Panc1 (cell line): ENCODE data around the gene SBF2.
"Not testable (repeated sequence)": the region's sequence is repeated elsewhere in the genome, so short reads cannot be mapped to it uniquely, and the experiment has no call there.

ENCODE experiments used
- POLR2AphosphoS5 ChIP-seq: IDR thresholded peaks from 2 replicates; pipeline ENCODE4 v1.6.1; 2012; ENCODE audit warnings: mild to moderate bottlenecking, low read depth, low read length, moderate library complexity
- TF ChIP-seq, protein P1 (sequence below): fragments of 450-650 bp; IDR thresholded peaks from 2 replicates; pipeline ENCODE4 v1.5.1; 2017; ENCODE audit warnings: mild to moderate bottlenecking
- TF ChIP-seq, protein P2 (sequence below), 2 experiments: IDR thresholded peaks; 2 replicates each; pipeline ENCODE4 v1.6.1; 2011 to 2012; ENCODE audit warnings: low read depth in 2 of 2, control low read depth in 1 of 2, low read length in 1 of 2, mild to moderate bottlenecking in 1 of 2, moderate library complexity in 1 of 2; ENCODE audit not compliant: insufficient read depth in 1 of 2

DNA sequence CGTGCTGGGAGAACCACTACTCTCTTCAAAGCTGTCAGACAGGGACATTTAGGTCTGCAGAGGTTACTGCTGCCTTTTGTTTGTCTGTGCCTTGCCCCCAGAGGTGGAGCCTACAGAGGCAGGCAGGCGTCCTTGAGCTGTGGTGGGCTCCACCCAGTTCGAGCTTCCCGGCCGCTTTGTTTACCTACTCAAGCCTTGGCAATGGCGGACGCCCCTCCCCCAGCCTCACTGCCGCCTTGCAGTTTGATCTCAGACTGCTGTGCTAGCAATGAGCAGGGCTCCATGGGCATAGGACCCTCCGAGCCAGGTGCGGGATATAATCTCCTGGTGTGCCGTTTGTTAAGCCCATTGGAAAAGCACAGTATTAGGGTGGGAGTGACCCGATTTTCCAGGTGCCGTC lies 62.2 kb downstream of the SBF2 start:
- TF ChIP-seq, protein P1, sequence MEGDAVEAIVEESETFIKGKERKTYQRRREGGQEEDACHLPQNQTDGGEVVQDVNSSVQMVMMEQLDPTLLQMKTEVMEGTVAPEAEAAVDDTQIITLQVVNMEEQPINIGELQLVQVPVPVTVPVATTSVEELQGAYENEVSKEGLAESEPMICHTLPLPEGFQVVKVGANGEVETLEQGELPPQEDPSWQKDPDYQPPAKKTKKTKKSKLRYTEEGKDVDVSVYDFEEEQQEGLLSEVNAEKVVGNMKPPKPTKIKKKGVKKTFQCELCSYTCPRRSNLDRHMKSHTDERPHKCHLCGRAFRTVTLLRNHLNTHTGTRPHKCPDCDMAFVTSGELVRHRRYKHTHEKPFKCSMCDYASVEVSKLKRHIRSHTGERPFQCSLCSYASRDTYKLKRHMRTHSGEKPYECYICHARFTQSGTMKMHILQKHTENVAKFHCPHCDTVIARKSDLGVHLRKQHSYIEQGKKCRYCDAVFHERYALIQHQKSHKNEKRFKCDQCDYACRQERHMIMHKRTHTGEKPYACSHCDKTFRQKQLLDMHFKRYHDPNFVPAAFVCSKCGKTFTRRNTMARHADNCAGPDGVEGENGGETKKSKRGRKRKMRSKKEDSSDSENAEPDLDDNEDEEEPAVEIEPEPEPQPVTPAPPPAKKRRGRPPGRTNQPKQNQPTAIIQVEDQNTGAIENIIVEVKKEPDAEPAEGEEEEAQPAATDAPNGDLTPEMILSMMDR: not testable (repeated sequence)
- not testable (repeated sequence) for TF ChIP-seq POLR2AphosphoS5
- TF ChIP-seq, protein P2, sequence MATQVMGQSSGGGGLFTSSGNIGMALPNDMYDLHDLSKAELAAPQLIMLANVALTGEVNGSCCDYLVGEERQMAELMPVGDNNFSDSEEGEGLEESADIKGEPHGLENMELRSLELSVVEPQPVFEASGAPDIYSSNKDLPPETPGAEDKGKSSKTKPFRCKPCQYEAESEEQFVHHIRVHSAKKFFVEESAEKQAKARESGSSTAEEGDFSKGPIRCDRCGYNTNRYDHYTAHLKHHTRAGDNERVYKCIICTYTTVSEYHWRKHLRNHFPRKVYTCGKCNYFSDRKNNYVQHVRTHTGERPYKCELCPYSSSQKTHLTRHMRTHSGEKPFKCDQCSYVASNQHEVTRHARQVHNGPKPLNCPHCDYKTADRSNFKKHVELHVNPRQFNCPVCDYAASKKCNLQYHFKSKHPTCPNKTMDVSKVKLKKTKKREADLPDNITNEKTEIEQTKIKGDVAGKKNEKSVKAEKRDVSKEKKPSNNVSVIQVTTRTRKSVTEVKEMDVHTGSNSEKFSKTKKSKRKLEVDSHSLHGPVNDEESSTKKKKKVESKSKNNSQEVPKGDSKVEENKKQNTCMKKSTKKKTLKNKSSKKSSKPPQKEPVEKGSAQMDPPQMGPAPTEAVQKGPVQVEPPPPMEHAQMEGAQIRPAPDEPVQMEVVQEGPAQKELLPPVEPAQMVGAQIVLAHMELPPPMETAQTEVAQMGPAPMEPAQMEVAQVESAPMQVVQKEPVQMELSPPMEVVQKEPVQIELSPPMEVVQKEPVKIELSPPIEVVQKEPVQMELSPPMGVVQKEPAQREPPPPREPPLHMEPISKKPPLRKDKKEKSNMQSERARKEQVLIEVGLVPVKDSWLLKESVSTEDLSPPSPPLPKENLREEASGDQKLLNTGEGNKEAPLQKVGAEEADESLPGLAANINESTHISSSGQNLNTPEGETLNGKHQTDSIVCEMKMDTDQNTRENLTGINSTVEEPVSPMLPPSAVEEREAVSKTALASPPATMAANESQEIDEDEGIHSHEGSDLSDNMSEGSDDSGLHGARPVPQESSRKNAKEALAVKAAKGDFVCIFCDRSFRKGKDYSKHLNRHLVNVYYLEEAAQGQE (IDR thresholded peaks at IDR 0.05; ENCODE audit: insufficient read depth in 1 of 2, low read depth in 2 of 2, low read length in 1 of 2): not testable (repeated sequence)
